GM21723 (cell line): Measurements from ENCODE around the gene DCLK3.

Experiments
- ATAC-seq: cut with Tn5 transposase; IDR thresholded peaks from one replicate; pipeline ENCODE4 v1.9.1; 2021; ENCODE audit warnings: mild to moderate bottlenecking, moderate library complexity; ENCODE audit not compliant: unreplicated experiment

Gene DCLK3

GRCh38 chr3:36763850-36764703 is at the start of gene DCLK3:
Gene DCLK3 (minus strand): TSS chr3:36764553. CDS start chr3:36764263, 290 bp downstream.
- no peak for ATAC-seq

GRCh38 chr3:36813305-36813704 is 49.0 kb upstream of the DCLK3 start:
- ATAC-seq = no peak

GRCh38 chr3:36812240-36812639 is 47.9 kb upstream of the DCLK3 start:
- ATAC-seq = no peak

- ATAC-seq = no peak
Measured at GRCh38 chr3:36811768-36812167, 47.4 kb upstream of the DCLK3 start.

- no peak for ATAC-seq
Measured at GRCh38 chr3:36804295-36805055, 40.1 kb upstream of the DCLK3 start.

GRCh38 chr3:36803091-36803791 is 38.9 kb upstream of the DCLK3 start:
- ATAC-seq = no peak

- no peak for ATAC-seq
Measured at GRCh38 chr3:36800533-36801116, 36.3 kb upstream of the DCLK3 start.

- no peak for ATAC-seq
Measured at GRCh38 chr3:36796881-36797280, 32.5 kb upstream of the DCLK3 start.

- ATAC-seq = no peak
Measured at GRCh38 chr3:36796161-36796560, 31.8 kb upstream of the DCLK3 start.

GRCh38 chr3:36795622-36796021 is 31.3 kb upstream of the DCLK3 start:
- ATAC-seq = no peak

- no peak for ATAC-seq
Measured at GRCh38 chr3:36792342-36792741, 28.0 kb upstream of the DCLK3 start.

- no peak for ATAC-seq
Measured at GRCh38 chr3:36790765-36791164, 26.4 kb upstream of the DCLK3 start.

GRCh38 chr3:36786921-36787890 is 22.9 kb upstream of the DCLK3 start:
- no peak for ATAC-seq

- no peak for ATAC-seq
Measured at GRCh38 chr3:36784138-36784635, 19.8 kb upstream of the DCLK3 start.

- no peak for ATAC-seq
Measured at GRCh38 chr3:36777424-36778218, 13.3 kb upstream of the DCLK3 start.

GRCh38 chr3:36776436-36776835 is 12.1 kb upstream of the DCLK3 start:
- no peak for ATAC-seq

GRCh38 chr3:36774052-36774451 is 9.7 kb upstream of the DCLK3 start:
- ATAC-seq = no peak

- no peak for ATAC-seq
Measured at GRCh38 chr3:36771931-36772330, 7.6 kb upstream of the DCLK3 start.

GRCh38 chr3:36769926-36770325 is 5.6 kb upstream of the DCLK3 start:
- ATAC-seq = no peak
